ENCODE measurements around the gene FBXL2.

DNA sequence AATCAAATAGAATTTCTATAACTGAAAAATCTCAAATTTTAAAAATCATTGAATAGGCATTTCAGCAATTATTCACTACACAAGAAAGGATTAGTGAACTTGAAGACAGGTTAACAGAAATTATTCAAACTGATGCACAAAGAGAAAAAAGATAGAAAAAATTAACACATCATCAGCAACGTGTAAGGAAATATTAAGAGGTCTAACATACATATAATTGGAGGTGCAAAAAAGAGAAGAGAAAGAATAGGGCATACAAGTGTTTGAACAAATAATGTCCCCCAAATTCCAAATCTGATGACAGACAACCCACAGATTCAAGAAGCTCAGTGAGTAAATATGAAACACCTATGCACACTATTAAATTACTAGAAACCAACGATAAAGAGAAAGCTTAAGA lies 57.1 kb downstream of the FBXL2 start:
- TF ChIP-seq EP300 (IDR thresholded peaks at IDR 0.05) = no peak
- TF ChIP-seq, protein P1, sequence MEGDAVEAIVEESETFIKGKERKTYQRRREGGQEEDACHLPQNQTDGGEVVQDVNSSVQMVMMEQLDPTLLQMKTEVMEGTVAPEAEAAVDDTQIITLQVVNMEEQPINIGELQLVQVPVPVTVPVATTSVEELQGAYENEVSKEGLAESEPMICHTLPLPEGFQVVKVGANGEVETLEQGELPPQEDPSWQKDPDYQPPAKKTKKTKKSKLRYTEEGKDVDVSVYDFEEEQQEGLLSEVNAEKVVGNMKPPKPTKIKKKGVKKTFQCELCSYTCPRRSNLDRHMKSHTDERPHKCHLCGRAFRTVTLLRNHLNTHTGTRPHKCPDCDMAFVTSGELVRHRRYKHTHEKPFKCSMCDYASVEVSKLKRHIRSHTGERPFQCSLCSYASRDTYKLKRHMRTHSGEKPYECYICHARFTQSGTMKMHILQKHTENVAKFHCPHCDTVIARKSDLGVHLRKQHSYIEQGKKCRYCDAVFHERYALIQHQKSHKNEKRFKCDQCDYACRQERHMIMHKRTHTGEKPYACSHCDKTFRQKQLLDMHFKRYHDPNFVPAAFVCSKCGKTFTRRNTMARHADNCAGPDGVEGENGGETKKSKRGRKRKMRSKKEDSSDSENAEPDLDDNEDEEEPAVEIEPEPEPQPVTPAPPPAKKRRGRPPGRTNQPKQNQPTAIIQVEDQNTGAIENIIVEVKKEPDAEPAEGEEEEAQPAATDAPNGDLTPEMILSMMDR (IDR thresholded peaks at IDR 0.05) = no peak
- no peak for TF ChIP-seq POLR2AphosphoS5 (IDR thresholded peaks at IDR 0.05)
- TF ChIP-seq POLR2A (IDR thresholded peaks at IDR 0.05) = no peak

Measured in suprapubic skin (tissue), 4 donors.